H9 (cell line): Measurements from ENCODE around the gene R3HCC1L. TPM values are rescaled to one million over a fixed set of nuclear protein-coding genes. Genes with fewer than 3 reads are reported as not detected.

Experiments used
- DNase-seq: peaks from one replicate; pipeline ENCODE4 v3.0.0-alpha.2; 2017
- H2AFZ ChIP-seq: one replicate; pipeline ENCODE4 v1.6.1; 2013; ENCODE audit warnings: mild to moderate bottlenecking, low read length, control low read depth, moderate library complexity
- H2AK5ac ChIP-seq: 2 replicates; pipeline ENCODE4 v1.6.1; 2013; ENCODE audit warnings: low read length, control low read depth, mixed read lengths; ENCODE audit not compliant: insufficient read length
- H2BK120ac ChIP-seq: one replicate; pipeline ENCODE4 v1.6.1; 2013; ENCODE audit warnings: low read depth, mild to moderate bottlenecking, low read length, control low read depth, inconsistent platforms; ENCODE audit not compliant: poor library complexity, severe bottlenecking
- H2BK12ac ChIP-seq: 2 replicates; pipeline ENCODE4 v1.6.1; 2013; ENCODE audit warnings: low read length, control low read depth, mixed read lengths, low read depth; ENCODE audit not compliant: insufficient read length
- H2BK15ac ChIP-seq: 2 replicates; pipeline ENCODE4 v1.6.1; 2013; ENCODE audit warnings: low read depth, low read length, control low read depth
- H2BK20ac ChIP-seq: one replicate; pipeline ENCODE4 v1.6.1; 2013; ENCODE audit warnings: low read depth, mild to moderate bottlenecking, low read length, control low read depth, inconsistent platforms; ENCODE audit not compliant: poor library complexity, severe bottlenecking
- H2BK5ac ChIP-seq: 2 replicates; pipeline ENCODE4 v1.6.1; 2013; ENCODE audit warnings: low read length, control low read depth, mixed read lengths; ENCODE audit not compliant: insufficient read length
- H3K14ac ChIP-seq: 2 replicates; pipeline ENCODE4 v1.6.1; 2013; ENCODE audit warnings: low read length, control low read depth; ENCODE audit not compliant: insufficient read depth
- H3K18ac ChIP-seq: 2 replicates; pipeline ENCODE4 v1.6.1; 2013; ENCODE audit warnings: low read depth, mild to moderate bottlenecking, mixed read lengths, low read length, control low read depth; ENCODE audit not compliant: insufficient read length
- H3K23ac ChIP-seq: 2 replicates; pipeline ENCODE4 v1.6.1; 2013; ENCODE audit warnings: low read length, control low read depth, mixed read lengths, low read depth; ENCODE audit not compliant: insufficient read length
- H3K23me2 ChIP-seq: 2 replicates; pipeline ENCODE4 v1.6.1; 2013; ENCODE audit warnings: low read depth, mild to moderate bottlenecking, mixed read lengths, low read length, control low read depth; ENCODE audit not compliant: insufficient read length, poor library complexity, severe bottlenecking
- H3K27ac ChIP-seq: 2 replicates; pipeline ENCODE4 v1.5.1; 2013; ENCODE audit warnings: low read length, control low read depth, mixed read lengths, low read depth; ENCODE audit not compliant: insufficient read length
- H3K27me3 ChIP-seq: 2 replicates; pipeline ENCODE4 v1.6.1; 2013; ENCODE audit warnings: low read length, control low read depth, inconsistent platforms; ENCODE audit not compliant: insufficient read depth
- H3K4ac ChIP-seq: 2 replicates; pipeline ENCODE4 v1.6.1; 2013; ENCODE audit warnings: low read depth, mild to moderate bottlenecking, control low read depth, inconsistent platforms, low read length, moderate library complexity
- H3K4me1 ChIP-seq: 2 replicates; pipeline ENCODE4 v1.6.1; 2013; ENCODE audit warnings: low read length, control low read depth, inconsistent platforms; ENCODE audit not compliant: insufficient read depth
- H3K4me2 ChIP-seq: 2 replicates; pipeline ENCODE4 v1.6.1; 2013; ENCODE audit warnings: low read length, control low read depth, mixed read lengths; ENCODE audit not compliant: insufficient read length, insufficient read depth
- H3K56ac ChIP-seq: 2 replicates; pipeline ENCODE4 v1.6.1; 2013; ENCODE audit warnings: low read depth, mild to moderate bottlenecking, mixed read lengths, low read length, control low read depth; ENCODE audit not compliant: insufficient read length
- H3K79me1 ChIP-seq: 2 replicates; pipeline ENCODE4 v1.6.1; 2013; ENCODE audit warnings: low read depth, mild to moderate bottlenecking, moderate library complexity, low read length, control low read depth, inconsistent platforms; ENCODE audit not compliant: insufficient read depth, poor library complexity, severe bottlenecking
- H3K79me2 ChIP-seq: 2 replicates; pipeline ENCODE4 v1.6.1; 2013; ENCODE audit warnings: low read length, control low read depth, inconsistent platforms; ENCODE audit not compliant: insufficient read depth
- H3K9ac ChIP-seq: 2 replicates; pipeline ENCODE4 v1.6.1; 2013; ENCODE audit warnings: low read length, control low read depth, mixed read lengths; ENCODE audit not compliant: insufficient read length; ENCODE audit errors: extremely low read depth
- H3K9me3 ChIP-seq: one replicate; pipeline ENCODE4 v1.6.1; 2013; ENCODE audit warnings: low read depth, low read length, inconsistent platforms; ENCODE audit not compliant: control insufficient read depth
- H3T11ph ChIP-seq: one replicate; pipeline ENCODE4 v1.6.1; 2013; ENCODE audit warnings: mild to moderate bottlenecking, low read length, control low read depth, inconsistent platforms
- H4K20me1 ChIP-seq: one replicate; pipeline ENCODE4 v1.6.1; 2013; ENCODE audit not compliant: control insufficient read depth, insufficient read length, insufficient read depth
- H4K5ac ChIP-seq: 2 replicates; pipeline ENCODE4 v1.6.1; 2013; ENCODE audit warnings: low read depth, mild to moderate bottlenecking, mixed read lengths, low read length, control low read depth; ENCODE audit not compliant: insufficient read length
- H4K8ac ChIP-seq: replicated peaks from 2 replicates; pipeline ENCODE4 v1.6.1; 2013; ENCODE audit warnings: low read length, control low read depth, mixed read lengths, low read depth; ENCODE audit not compliant: insufficient read length
- H4K91ac ChIP-seq: 2 replicates; pipeline ENCODE4 v1.6.1; 2013; ENCODE audit warnings: low read depth, mild to moderate bottlenecking, moderate library complexity, mixed read lengths, low read length, control low read depth; ENCODE audit not compliant: insufficient read length
- H3K27ac Mint-ChIP-seq, 3 experiments: 2 replicates in 2 of 3; 3 replicates in 1 of 3; pipeline ENCODE4 v1.8.0; 2020 to 2021; ENCODE audit warnings: mixed read lengths in 3 of 3, mild to moderate bottlenecking in 1 of 3, moderate library complexity in 1 of 3
- H3K27me3 Mint-ChIP-seq: 2 replicates; pipeline ENCODE4 v1.8.0; 2021; ENCODE audit warnings: low read depth, mild to moderate bottlenecking, moderate library complexity, mixed read lengths
- H3K36me3 Mint-ChIP-seq, 3 experiments: 2 replicates in 2 of 3; 3 replicates in 1 of 3; pipeline ENCODE4 v1.8.0; 2020 to 2021; ENCODE audit warnings: low read depth in 3 of 3, mixed read lengths in 3 of 3; ENCODE audit not compliant: insufficient read depth in 1 of 3
- H3K4me1 Mint-ChIP-seq, 2 experiments: 2 replicates each; pipeline ENCODE4 v1.8.0; 2020; ENCODE audit warnings: mixed read lengths in 2 of 2
- H3K4me3 Mint-ChIP-seq, 2 experiments: 2 replicates in 1 of 2; 3 replicates in 1 of 2; pipeline ENCODE4 v1.8.0; 2020 to 2021; ENCODE audit warnings: mild to moderate bottlenecking in 2 of 2, mixed read lengths in 2 of 2, moderate library complexity in 1 of 2
- H3K9me3 Mint-ChIP-seq, 2 experiments: 2 replicates in 1 of 2; 3 replicates in 1 of 2; pipeline ENCODE4 v1.8.0; 2020; ENCODE audit warnings: mild to moderate bottlenecking in 2 of 2, mixed read lengths in 2 of 2, moderate library complexity in 1 of 2
- WGBS: extraction: QIAGEN DNeasy Blood & Tissue Kit; methylation state at CpG from one replicate; pipeline ENCODE4 v1.1.7; 2013; ENCODE audit warnings: missing lambda C conversion rate, low lambda C conversion rate, mixed read lengths; ENCODE audit not compliant: insufficient read length; ENCODE audit errors: extremely low coverage; 5-methylcytosine and 5-hydroxymethylcytosine counted together
- total RNA-seq: library from RNA; stranded (reverse); gene quantifications from 2 replicates; pipeline ENCODE4 v1.2.1, GENCODE V29; 2021
- TF ChIP-seq, protein P1 (sequence below): fragments of 200-600 bp; sonication (generic); conservative IDR thresholded peaks from 3 replicates; pipeline ENCODE4 v1.8.0; 2021; ENCODE audit warnings: antibody characterized with exemption, mild to moderate bottlenecking

R3HCC1L gene
- total RNA-seq, 1 experiment from 2014 or later, result 18.5 TPM

DNA sequence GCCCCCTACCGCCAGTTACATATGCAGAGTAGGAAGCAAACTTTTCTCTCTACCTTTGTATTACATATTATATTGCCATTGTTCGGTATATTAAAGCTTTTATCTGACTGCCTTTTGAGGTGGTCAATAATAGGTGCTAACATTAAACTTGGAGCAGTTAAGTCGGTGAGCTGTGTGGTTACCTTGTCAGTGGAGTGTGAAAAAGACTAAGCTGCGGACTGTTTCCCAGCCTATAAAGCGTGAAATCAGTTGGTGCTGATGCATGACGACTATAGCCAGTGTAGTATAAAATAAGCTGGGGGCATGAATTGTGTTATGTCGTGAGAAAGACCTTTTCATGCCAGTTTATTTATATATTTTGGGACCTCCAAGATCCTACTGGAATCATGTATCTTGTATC is 33.7 kb downstream of the R3HCC1L start:
- no peaks in the 10 kb centered on the region for H3K9me3 Mint-ChIP-seq

More for the DNA sequence above, 33.7 kb downstream of the R3HCC1L start:
- WGBS, result no CpG with 5 or more reads among the region's 7 CpGs
- no peaks in the 10 kb centered on the region for H4K20me1 ChIP-seq
- H4K8ac ChIP-seq, result no peak overlapping the region
- Mint-ChIP-seq H3K4me1 (peaks cover 32 to 34% of the 10 kb centered on the region in 2 experiments), H3K36me3 (peaks cover 7 to 25% (median 20%) of the 10 kb centered on the region in 3 experiments; a peak in 6 of 7 replicates), H3K4me3 (peak overlapping the region in 1 of 2 experiments; percentile 46; a peak in 1 of 5 replicates), H3K27ac (peak overlapping the region in 1 of 3 experiments; percentile 66; a peak in 1 of 7 replicates), H3K27me3 (no peaks in the 10 kb centered on the region)
- no peaks in the 10 kb centered on the region for H3K79me2 ChIP-seq
- H3K79me1 ChIP-seq, result peaks cover 3% of the 10 kb centered on the region
- peak overlapping the region; percentile 51 for H3K4me2 ChIP-seq
- H3K18ac ChIP-seq, result no peak overlapping the region
- H2BK5ac ChIP-seq, result no peak overlapping the region
- H3K9ac ChIP-seq, result no peak overlapping the region
- no peak overlapping the region for H2BK12ac ChIP-seq
- no peak overlapping the region for H2AK5ac ChIP-seq
- no peak overlapping the region for H2AFZ ChIP-seq
- H3K27me3 ChIP-seq, result no peaks in the 10 kb centered on the region
- no peak for DNase-seq
- H4K5ac ChIP-seq, result no peak overlapping the region
- no peak overlapping the region for H4K91ac ChIP-seq
- no peak overlapping the region for H3K56ac ChIP-seq
- no peaks in the 10 kb centered on the region for H3K9me3 ChIP-seq
- TF ChIP-seq, protein P1, sequence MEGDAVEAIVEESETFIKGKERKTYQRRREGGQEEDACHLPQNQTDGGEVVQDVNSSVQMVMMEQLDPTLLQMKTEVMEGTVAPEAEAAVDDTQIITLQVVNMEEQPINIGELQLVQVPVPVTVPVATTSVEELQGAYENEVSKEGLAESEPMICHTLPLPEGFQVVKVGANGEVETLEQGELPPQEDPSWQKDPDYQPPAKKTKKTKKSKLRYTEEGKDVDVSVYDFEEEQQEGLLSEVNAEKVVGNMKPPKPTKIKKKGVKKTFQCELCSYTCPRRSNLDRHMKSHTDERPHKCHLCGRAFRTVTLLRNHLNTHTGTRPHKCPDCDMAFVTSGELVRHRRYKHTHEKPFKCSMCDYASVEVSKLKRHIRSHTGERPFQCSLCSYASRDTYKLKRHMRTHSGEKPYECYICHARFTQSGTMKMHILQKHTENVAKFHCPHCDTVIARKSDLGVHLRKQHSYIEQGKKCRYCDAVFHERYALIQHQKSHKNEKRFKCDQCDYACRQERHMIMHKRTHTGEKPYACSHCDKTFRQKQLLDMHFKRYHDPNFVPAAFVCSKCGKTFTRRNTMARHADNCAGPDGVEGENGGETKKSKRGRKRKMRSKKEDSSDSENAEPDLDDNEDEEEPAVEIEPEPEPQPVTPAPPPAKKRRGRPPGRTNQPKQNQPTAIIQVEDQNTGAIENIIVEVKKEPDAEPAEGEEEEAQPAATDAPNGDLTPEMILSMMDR, result no peak
- H2BK20ac ChIP-seq, result no peak overlapping the region
- H2BK120ac ChIP-seq, result no peak overlapping the region
- no peak overlapping the region for H3T11ph ChIP-seq
- H3K4me1 ChIP-seq, result peaks cover 10% of the 10 kb centered on the region; the same call in 1 of the 2 replicates
- no peak overlapping the region for H2BK15ac ChIP-seq
- H3K27ac ChIP-seq, result peak overlapping the region; percentile 29
- no peak overlapping the region for H3K4ac ChIP-seq
- H3K23me2 ChIP-seq, result no peaks in the 10 kb centered on the region
- H3K23ac ChIP-seq, result no peak overlapping the region
- no peak overlapping the region for H3K14ac ChIP-seq
